SJSA1 (cell line): ENCODE data around the gene HOMER3. TPM values are rescaled to one million over a fixed set of nuclear protein-coding genes. Genes with fewer than 3 reads are reported as not detected.
"Not testable (repeated sequence)": the region's sequence is repeated elsewhere in the genome, so short reads cannot be mapped to it uniquely, and the experiment has no call there.

Experiments used
- DNase-seq, 2 experiments: peaks; one replicate each; pipeline ENCODE4 v3.0.0-alpha.2; 2015 to 2020; ENCODE audit warnings: low spot score in 2 of 2, low read depth in 1 of 2
- H3K27ac ChIP-seq: fragments of 250-450 bp; sonication (Bioruptor Pico); 2 replicates; pipeline ENCODE4 v1.5.1; 2020; ENCODE audit warnings: mild to moderate bottlenecking, moderate library complexity
- H3K27me3 ChIP-seq: fragments of 250-450 bp; sonication (Bioruptor Pico); replicated peaks from 2 replicates; pipeline ENCODE4 v1.5.1; 2020; ENCODE audit warnings: mild to moderate bottlenecking, moderate library complexity
- H3K36me3 ChIP-seq: fragments of 250-450 bp; sonication (Bioruptor Pico); 2 replicates; pipeline ENCODE4 v1.5.1; 2020; ENCODE audit warnings: mild to moderate bottlenecking
- H3K4me1 ChIP-seq: fragments of 250-450 bp; sonication (Bioruptor Pico); replicated peaks from 2 replicates; pipeline ENCODE4 v1.6.1; 2021; ENCODE audit warnings: mild to moderate bottlenecking
- H3K4me3 ChIP-seq: fragments of 250-450 bp; sonication (Bioruptor Pico); 2 replicates; pipeline ENCODE4 v1.5.1; 2020; ENCODE audit warnings: mild to moderate bottlenecking
- H3K9me3 ChIP-seq: fragments of 250-450 bp; sonication (Bioruptor Pico); replicated peaks from 2 replicates; pipeline ENCODE4 v1.5.1; 2020; ENCODE audit warnings: mild to moderate bottlenecking
- total RNA-seq: library from RNA; depleted of rRNA; stranded (reverse); fragments of >200 nt; shearing (Covaris generic); gene quantifications from 2 replicates; pipeline ENCODE4 v1.2.3, GENCODE V29; 2014

Gene HOMER3
- total RNA-seq, 1 experiment from 2014 or later = 53.7 TPM

DNA sequence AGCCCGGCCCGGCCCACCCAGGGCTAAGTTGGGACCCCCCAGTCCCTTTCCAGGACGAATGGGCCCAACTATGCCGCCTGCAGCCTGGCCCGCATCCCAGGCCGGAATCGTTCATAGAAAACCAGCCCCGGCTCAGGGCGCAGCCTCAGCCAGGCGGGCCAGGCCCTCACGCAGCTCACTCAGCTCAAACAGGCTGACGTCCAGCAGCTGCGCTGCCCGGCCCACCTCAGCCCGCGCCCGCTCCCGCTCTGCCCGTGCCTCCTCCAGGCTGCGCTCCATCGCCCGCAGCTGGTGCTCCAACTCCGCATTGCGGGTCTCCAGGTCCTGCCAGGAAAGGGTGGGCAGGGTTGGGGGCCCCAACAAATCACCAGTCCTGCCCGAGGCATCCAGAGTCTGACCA is 11.7 kb downstream of the HOMER3 start:
- DNase-seq = no peak
- H3K36me3 ChIP-seq = peaks cover 77% of the 10 kb centered on the region
- no peaks in the 10 kb centered on the region for H3K27me3 ChIP-seq
- H3K27ac ChIP-seq = no peak overlapping the region
- no peaks in the 10 kb centered on the region for H3K4me1 ChIP-seq
- no peaks in the 10 kb centered on the region for H3K9me3 ChIP-seq
- no peak overlapping the region for H3K4me3 ChIP-seq

- no peak overlapping the region for H3K4me3 ChIP-seq
- no peak for DNase-seq
- peaks cover 81% of the 10 kb centered on the region for H3K36me3 ChIP-seq
- H3K27me3 ChIP-seq = no peaks in the 10 kb centered on the region
- H3K4me1 ChIP-seq = no peaks in the 10 kb centered on the region
- no peaks in the 10 kb centered on the region for H3K9me3 ChIP-seq
- H3K27ac ChIP-seq = no peak overlapping the region
Observed at GRCh38 chr19:18928018-18928805, 12.8 kb downstream of the HOMER3 start.

DNA sequence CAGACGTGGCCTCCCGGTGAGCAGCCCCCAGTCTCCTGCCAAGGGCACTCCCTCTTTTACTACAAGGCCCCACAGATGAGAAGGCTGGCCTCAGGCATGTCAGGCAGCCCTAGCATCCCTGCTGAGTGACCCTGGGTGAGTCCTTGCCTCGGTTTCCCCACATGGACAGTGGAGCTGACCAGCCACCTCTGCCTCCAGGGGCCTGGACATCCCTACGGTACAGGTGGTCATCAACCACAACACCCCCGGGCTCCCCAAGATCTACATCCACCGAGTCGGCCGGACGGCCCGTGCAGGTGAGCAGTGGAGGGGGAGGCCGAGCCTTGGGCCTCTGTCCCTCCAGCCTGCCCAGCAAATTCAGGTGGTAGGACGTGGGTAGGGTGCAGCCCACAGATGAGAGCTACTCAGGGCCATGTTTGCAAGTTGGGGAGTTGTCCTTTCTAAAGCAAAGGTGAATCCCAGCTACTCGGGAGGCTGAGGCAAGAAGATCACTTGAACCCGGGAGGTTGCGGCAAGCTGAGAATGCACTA is 16.3 kb downstream of the HOMER3 start:
- H3K4me3 ChIP-seq = no peak overlapping the region
- H3K27me3 ChIP-seq = no peaks in the 10 kb centered on the region
- peaks cover 7% of the 10 kb centered on the region for H3K4me1 ChIP-seq
- no peaks in the 10 kb centered on the region for H3K9me3 ChIP-seq
- H3K36me3 ChIP-seq = peaks cover 92% of the 10 kb centered on the region
- no peak overlapping the region for H3K27ac ChIP-seq
- DNase-seq = no peak

DNA sequence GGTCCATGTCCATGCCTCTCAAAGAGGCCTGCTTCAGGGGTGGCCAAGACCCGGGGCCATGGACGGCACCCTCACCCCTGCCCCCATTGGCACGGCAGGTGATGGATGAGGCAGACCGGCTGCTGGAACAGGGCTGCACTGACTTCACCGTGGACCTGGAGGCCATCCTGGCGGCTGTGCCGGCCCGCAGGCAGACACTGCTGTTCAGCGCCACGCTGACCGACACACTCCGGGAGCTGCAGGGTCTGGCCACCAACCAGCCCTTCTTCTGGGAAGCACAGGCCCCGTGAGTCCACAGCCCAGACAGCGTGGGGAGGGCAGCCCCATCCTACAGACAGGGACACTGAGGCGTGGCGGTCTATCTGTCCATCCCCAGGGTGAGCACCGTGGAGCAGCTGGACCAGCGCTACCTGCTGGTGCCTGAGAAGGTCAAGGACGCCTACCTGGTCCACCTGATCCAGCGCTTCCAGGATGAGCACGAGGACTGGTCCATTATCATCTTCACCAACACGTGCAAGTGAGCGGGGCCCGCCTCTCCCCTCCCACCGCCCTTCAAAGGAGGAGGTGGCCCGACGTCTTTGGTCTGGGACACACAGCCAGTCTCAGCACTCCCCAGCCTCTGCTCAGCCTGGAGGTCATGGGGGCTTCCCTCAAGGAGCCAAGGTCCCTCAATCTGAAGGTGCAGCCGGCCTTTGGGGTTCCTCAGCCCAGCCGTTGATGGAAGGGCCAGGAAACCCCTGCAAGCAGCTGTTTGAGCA is 18.6 kb downstream of the HOMER3 start:
- Histone ChIP-seq H3K36me3 (peaks cover 76% of the 10 kb centered on the region), H3K4me3 (no peak overlapping the region), H3K9me3 (no peaks in the 10 kb centered on the region), H3K4me1 (peaks cover 12% of the 10 kb centered on the region), H3K27ac (no peak overlapping the region), H3K27me3 (no peaks in the 10 kb centered on the region)
- DNase-seq = no peak

DNA sequence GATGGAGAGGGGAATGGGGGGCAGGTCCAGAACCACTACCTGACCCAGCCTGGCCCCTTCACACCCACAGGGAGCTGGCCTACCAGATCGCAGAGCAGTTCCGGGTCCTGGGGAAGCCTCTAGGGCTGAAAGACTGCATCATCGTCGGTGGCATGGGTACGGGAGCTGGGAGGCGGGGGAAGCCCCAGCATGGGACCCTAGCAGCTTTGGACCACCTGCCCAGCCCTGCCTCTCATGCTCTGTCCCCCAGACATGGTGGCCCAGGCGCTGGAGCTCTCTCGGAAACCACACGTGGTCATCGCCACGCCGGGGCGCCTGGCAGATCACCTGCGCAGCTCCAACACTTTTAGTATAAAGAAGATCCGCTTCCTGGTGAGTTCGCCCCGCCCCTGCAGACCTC is 19.4 kb downstream of the HOMER3 start:
- H3K27me3 ChIP-seq = no peaks in the 10 kb centered on the region
- H3K27ac ChIP-seq = no peak overlapping the region
- DNase-seq = no peak
- peaks cover 70% of the 10 kb centered on the region for H3K36me3 ChIP-seq
- no peaks in the 10 kb centered on the region for H3K9me3 ChIP-seq
- peaks cover 12% of the 10 kb centered on the region for H3K4me1 ChIP-seq
- no peak overlapping the region for H3K4me3 ChIP-seq

GRCh38 chr19:18920400-18920799 is 20.6 kb downstream of the HOMER3 start:
- Histone ChIP-seq H3K27ac (no peak overlapping the region; the same call in 1 of the 2 replicates), H3K9me3 (no peaks in the 10 kb centered on the region), H3K36me3 (peaks cover 72% of the 10 kb centered on the region), H3K4me1 (peaks cover 12% of the 10 kb centered on the region), H3K27me3 (no peaks in the 10 kb centered on the region), H3K4me3 (peak overlapping the region; percentile 78)
- no peak for DNase-seq

- no peaks in the 10 kb centered on the region for H3K9me3 ChIP-seq
- DNase-seq = no peak
- H3K4me3 ChIP-seq = peak overlapping the region; percentile 78
- no peaks in the 10 kb centered on the region for H3K27me3 ChIP-seq
- H3K27ac ChIP-seq = peak overlapping the region; percentile 25
- peaks cover 12% of the 10 kb centered on the region for H3K4me1 ChIP-seq
- H3K36me3 ChIP-seq = peaks cover 72% of the 10 kb centered on the region
Observed at GRCh38 chr19:18919900-18920214, 21.2 kb downstream of the HOMER3 start.

GRCh38 chr19:18919086-18919899 is 21.7 kb downstream of the HOMER3 start, which contains the start of the genes COPE and DDX49:
Gene COPE (minus strand): TSS chr19:18919387. CDS start chr19:18919348, 39 bp downstream.
Gene DDX49 (plus strand): TSS chr19:18919715. CDS start chr19:18919742, 27 bp downstream.
- Histone ChIP-seq H3K4me3 (peak within 1 kb of the TSS; percentile 78), H3K27ac (peak within 1 kb of the TSS; percentile 92), H3K27me3 (no peaks in the 10 kb centered on the region), H3K4me1 (peaks cover 12% of the 10 kb centered on the region), H3K9me3 (no peaks in the 10 kb centered on the region), H3K36me3 (peaks cover 72% of the 10 kb centered on the region)
- peak; percentile 99 for DNase-seq

DNA sequence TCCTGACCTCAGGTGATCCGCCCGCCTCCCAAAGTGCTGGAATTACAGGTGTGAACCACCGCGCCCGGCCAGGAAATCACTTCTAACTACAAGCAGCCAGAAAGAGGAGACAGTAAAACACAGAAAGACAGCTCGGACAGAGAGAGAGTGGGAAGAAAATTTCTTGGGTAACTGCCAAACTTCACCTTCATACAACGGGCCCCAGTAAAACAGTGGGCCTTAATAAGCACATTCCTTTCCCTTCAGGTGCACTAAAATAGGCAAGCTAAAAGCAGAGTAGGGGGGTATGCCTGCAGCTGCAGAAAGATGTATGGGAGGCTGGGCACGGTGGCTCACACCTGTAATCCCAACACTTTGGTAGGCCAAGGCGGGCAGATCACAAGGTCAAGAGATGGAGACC is 23.4 kb downstream of the HOMER3 start:
- H3K27me3 ChIP-seq, DNase-seq, H3K4me3 ChIP-seq, H3K27ac ChIP-seq, H3K9me3 ChIP-seq: not testable (repeated sequence)
- Histone ChIP-seq H3K36me3 (peaks cover 72% of the 10 kb centered on the region), H3K4me1 (peaks cover 12% of the 10 kb centered on the region)

GRCh38 chr19:18915639-18916038 is 25.4 kb downstream of the HOMER3 start:
- H3K36me3 ChIP-seq = peaks cover 64% of the 10 kb centered on the region
- DNase-seq = no peak
- no peaks in the 10 kb centered on the region for H3K9me3 ChIP-seq
- H3K27me3 ChIP-seq = no peaks in the 10 kb centered on the region
- no peak overlapping the region for H3K4me3 ChIP-seq
- H3K4me1 ChIP-seq = peaks cover 10% of the 10 kb centered on the region
- H3K27ac ChIP-seq = no peak overlapping the region

DNA sequence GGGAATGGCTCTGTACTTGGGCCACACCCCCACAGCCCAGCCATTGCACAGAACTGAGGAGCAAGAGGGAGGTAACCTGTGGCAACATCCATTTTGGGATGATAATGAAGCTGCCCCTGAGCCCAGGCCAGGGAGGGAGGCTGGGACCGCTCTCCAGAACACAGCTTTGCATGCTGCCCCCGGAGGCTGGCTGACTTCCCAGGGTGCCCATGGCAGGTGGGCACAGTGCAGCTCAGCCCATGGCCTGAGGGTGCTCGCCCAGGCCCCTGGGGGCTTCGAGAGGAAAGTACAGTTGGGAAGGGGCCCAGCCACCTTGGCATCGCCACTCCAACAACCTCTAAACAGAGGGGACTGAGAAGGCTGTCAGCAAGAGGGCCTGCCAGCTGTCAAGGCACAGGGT is 27.6 kb downstream of the HOMER3 start:
- Histone ChIP-seq H3K36me3 (peaks cover 70% of the 10 kb centered on the region), H3K4me3 (no peak overlapping the region), H3K27ac (no peak overlapping the region), H3K27me3 (no peaks in the 10 kb centered on the region), H3K4me1 (peaks cover 5% of the 10 kb centered on the region), H3K9me3 (no peaks in the 10 kb centered on the region)
- DNase-seq = no peak

DNA sequence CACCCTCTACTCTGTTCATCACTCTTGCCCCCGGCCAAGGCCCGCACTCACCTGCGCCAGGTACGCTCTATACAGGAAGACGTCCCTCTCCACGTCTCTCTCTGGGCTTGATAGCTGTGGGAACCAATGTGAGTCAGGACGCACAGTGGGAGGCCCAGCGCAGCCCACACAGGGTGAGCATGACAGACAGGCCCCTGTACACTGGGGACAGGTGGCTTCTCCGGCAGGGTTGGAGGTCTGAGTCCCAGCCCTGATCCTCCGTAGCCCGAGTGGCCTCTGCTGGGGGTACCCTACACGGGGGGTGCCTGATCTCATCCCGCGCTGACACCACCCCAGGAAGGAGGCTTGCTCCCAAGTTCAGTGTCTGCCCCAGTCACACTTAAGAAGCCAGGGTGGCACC is 28.1 kb downstream of the HOMER3 start:
- H3K27ac ChIP-seq = no peak overlapping the region
- no peaks in the 10 kb centered on the region for H3K9me3 ChIP-seq
- H3K4me1 ChIP-seq = peaks cover 5% of the 10 kb centered on the region; the same call in 1 of the 2 replicates
- H3K36me3 ChIP-seq = peaks cover 73% of the 10 kb centered on the region
- no peak overlapping the region for H3K4me3 ChIP-seq
- no peak for DNase-seq
- H3K27me3 ChIP-seq = no peaks in the 10 kb centered on the region

DNA sequence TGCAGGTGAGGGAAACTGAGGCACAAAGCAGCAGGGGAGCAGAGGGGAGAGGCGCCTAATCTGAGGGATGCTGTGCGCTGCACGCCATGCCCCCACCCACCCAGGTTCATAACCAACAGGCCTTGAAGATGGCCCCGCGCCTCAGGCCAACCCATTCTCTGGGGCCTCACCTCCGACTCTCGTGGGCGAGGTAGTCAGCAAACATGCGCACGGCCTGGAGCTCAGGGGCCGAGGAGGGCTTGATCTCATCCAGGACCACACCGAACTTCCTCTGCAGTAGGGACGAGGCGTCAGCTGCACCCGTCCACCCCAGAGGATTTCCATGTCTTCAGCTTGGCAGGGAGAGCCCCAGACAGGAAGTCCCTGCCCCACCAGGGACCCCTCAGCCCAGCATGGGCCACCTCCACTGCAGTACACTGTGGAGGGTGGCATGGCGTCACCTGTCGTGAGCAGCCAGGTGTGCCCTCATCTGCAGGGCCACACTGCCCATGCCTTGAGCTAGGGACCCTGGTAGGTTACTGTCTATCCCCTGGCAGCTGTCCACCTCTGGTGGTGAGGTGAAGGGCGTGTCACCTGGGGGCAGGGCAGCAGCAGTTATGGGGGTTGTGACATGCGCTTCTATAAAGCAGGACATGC is 30.1 kb downstream of the HOMER3 start:
- no peaks in the 10 kb centered on the region for H3K4me1 ChIP-seq

More for the DNA sequence above, 30.1 kb downstream of the HOMER3 start:
- peaks cover 83% of the 10 kb centered on the region for H3K36me3 ChIP-seq
- H3K9me3 ChIP-seq = no peaks in the 10 kb centered on the region
- no peak overlapping the region for H3K4me3 ChIP-seq
- no peak overlapping the region for H3K27ac ChIP-seq
- no peak for DNase-seq
- no peaks in the 10 kb centered on the region for H3K27me3 ChIP-seq
